GM18502 (cell line): ENCODE measurements around the gene ENG.

ENCODE experiments used
- ATAC-seq: cut with Tn5 transposase; IDR thresholded peaks from one replicate; pipeline ENCODE4 v1.9.1; 2021; ENCODE audit warnings: mild to moderate bottlenecking; ENCODE audit not compliant: unreplicated experiment, poor library complexity

Gene ENG

GRCh38 chr9:127816362-127816725, 38.1 kb downstream of the ENG start:
- ATAC-seq = no peak

- ATAC-seq = no peak
Measured at GRCh38 chr9:127815512-127816361, 38.7 kb downstream of the ENG start.

- ATAC-seq = no peak
Measured at GRCh38 chr9:127814619-127815511, 39.6 kb downstream of the ENG start.

GRCh38 chr9:127813686-127814226, 40.7 kb downstream of the ENG start:
- ATAC-seq = no peak

- no peak for ATAC-seq
Measured at GRCh38 chr9:127812936-127813675, 41.4 kb downstream of the ENG start.

- no peak for ATAC-seq
Measured at GRCh38 chr9:127812011-127812410, 42.4 kb downstream of the ENG start.

GRCh38 chr9:127810378-127811187, 43.9 kb downstream of the ENG start:
- no peak for ATAC-seq

GRCh38 chr9:127809540-127810377, 44.7 kb downstream of the ENG start:
- no peak for ATAC-seq

- ATAC-seq = no peak
Measured at GRCh38 chr9:127809002-127809539, 45.4 kb downstream of the ENG start.

GRCh38 chr9:127808347-127809001, 46.0 kb downstream of the ENG start:
- ATAC-seq = no peak

GRCh38 chr9:127806871-127807270, 47.6 kb downstream of the ENG start:
- ATAC-seq = no peak

- no peak for ATAC-seq
Measured at GRCh38 chr9:127805620-127806019, 48.8 kb downstream of the ENG start.

- ATAC-seq = no peak
Measured at GRCh38 chr9:127803507-127804352, 50.7 kb downstream of the ENG start.

GRCh38 chr9:127802576-127803443, 51.6 kb downstream of the ENG start, which contains the start of gene FPGS:
FPGS (plus strand) TSS chr9:127802882; CDS start chr9:127802925, 43 bp downstream.
- peak; percentile 75 for ATAC-seq

GRCh38 chr9:127801955-127802575, 52.4 kb downstream of the ENG start:
- ATAC-seq = no peak
